Measurements from ENCODE around the gene SFMBT2.

SFMBT2 gene

GRCh38 chr10:7146189-7146588 is 264.6 kb downstream of the SFMBT2 start:
- no peak overlapping the region for H3K27ac ChIP-seq
- no peak for TF ChIP-seq CTCF (IDR thresholded peaks at IDR 0.05)

- TF ChIP-seq CTCF (IDR thresholded peaks at IDR 0.05) (no peak), ZFX (IDR thresholded peaks at IDR 0.05; ENCODE audit: borderline replicate concordance) (no peak)
- no peak overlapping the region for H3K27ac ChIP-seq
Measured at GRCh38 chr10:7136016-7136415, 274.8 kb downstream of the SFMBT2 start.

- no peak overlapping the region for H3K27ac ChIP-seq
- TF ChIP-seq CTCF (IDR thresholded peaks at IDR 0.05): no peak
- TF ChIP-seq ZFX (IDR thresholded peaks at IDR 0.05; ENCODE audit: borderline replicate concordance): no peak
Measured at GRCh38 chr10:7135188-7135587, 275.6 kb downstream of the SFMBT2 start.

GRCh38 chr10:7134448-7134847 is 276.4 kb downstream of the SFMBT2 start:
- TF ChIP-seq ZFX (IDR thresholded peaks at IDR 0.05; ENCODE audit: borderline replicate concordance) (no peak), CTCF (IDR thresholded peaks at IDR 0.05) (no peak)
- H3K27ac ChIP-seq: no peak overlapping the region

- no peak overlapping the region for H3K27ac ChIP-seq
- TF ChIP-seq ZFX (IDR thresholded peaks at IDR 0.05; ENCODE audit: borderline replicate concordance): no peak
- TF ChIP-seq CTCF (IDR thresholded peaks at IDR 0.05): no peak
Measured at GRCh38 chr10:7133958-7134357, 276.9 kb downstream of the SFMBT2 start.

GRCh38 chr10:7133278-7133677 is 277.6 kb downstream of the SFMBT2 start:
- TF ChIP-seq ZFX (IDR thresholded peaks at IDR 0.05; ENCODE audit: borderline replicate concordance) (no peak), CTCF (IDR thresholded peaks at IDR 0.05) (no peak)
- no peak overlapping the region for H3K27ac ChIP-seq

GRCh38 chr10:7130191-7130911 is 280.5 kb downstream of the SFMBT2 start:
- TF ChIP-seq ZFX (IDR thresholded peaks at IDR 0.05; ENCODE audit: borderline replicate concordance): no peak
- TF ChIP-seq CTCF (IDR thresholded peaks at IDR 0.05): no peak

More at GRCh38 chr10:7130191-7130911, 280.5 kb downstream of the SFMBT2 start:
- H3K27ac ChIP-seq: no peak overlapping the region
